Measurements from ENCODE around the gene ZNF343.
A peak's percentile ranks its signal among the peaks of the same experiment; 100 is the strongest.
"Not testable (repeated sequence)": the region's sequence is repeated elsewhere in the genome, so short reads cannot be mapped to it uniquely, and the experiment has no call there.

ZNF343 gene

DNA sequence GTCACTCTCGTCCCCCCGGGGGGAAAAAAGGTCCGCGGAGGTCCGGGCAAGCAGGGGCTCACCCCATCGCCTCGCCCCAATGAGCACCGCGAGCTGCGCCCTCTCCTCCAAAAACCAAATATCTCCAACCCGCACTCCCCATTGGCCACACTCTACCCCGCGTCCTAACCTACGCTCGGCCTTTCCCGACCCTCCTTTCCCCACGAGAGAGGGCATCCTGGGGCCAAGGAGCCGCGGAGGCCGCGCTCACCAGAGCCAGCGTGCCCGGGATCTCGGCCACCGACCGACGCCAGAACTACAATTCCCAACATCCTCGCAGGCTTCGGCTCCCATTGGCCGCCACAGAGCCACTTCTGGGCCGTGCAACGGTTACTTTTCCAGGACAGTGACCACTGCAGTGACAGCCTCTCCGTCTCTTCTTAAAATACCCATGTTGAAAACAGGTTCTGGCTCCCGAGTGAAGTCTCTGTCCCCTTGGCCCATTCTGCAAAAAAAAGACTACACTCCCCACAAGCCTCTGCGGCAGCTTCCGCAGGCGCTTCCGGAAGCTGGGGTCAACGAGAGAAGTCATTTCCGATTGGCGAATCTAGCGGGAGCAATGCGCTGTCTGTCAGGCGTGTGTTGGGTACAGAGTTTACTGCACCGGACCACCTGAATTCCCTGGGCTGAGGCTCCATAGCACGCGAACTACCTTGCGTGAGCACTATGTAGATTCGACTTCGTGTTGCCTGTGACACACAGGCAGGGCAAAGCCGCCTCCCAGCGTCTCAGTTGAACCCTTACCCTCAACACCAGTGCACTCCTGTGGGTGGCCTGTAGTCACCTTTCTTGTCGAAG, at the start of gene ZNF343:
TSS of gene ZNF343 (minus strand) at position 285 of the 837 bp plus-strand sequence. CDS start 15,020 bp downstream, outside the sequence.
- DNase-seq, result peak; percentile 81
- in situ Hi-C loops (cut with HindIII; ENCODE audit: low pct_ligation_motif_present, low pct_unique_long_range_greater_than_20kb, low sequenced_read_pairs), result no loop called here

DNA sequence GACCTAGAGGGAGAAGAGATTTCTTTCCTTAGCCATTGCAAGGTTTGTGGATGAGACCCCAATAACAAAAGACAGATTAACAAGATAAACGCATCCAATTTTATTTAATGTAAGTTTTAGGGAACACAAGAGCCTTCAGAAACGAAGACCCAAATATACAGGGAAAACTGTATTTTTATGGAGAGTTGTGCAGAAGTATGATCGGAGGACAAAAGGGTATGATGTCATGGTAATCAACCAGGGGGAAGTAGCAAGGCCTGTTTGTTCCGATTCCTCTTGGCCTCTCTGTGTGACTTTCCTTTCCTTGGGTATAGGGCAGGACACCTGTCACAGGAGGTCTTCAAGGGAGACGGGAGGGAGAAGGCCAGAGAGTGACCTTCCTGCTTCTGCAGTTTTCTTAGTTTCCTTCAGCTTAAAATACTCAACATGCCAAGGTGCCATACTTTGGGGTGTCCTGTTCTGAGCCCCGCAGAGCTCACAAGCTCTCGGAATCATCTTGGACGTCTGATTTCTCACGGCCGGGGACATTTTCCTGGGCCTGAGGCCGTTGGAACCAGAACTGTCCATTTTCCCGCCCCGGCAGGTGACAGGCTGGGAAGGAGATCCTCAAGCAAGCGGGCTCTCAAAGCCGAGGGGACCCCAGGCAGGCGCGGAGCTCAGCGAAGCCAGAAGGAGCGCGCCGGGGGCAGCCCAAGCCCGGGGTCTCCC, 49.3 kb upstream of the ZNF343 start:
- in situ Hi-C loops (cut with HindIII; ENCODE audit: low pct_ligation_motif_present, low pct_unique_long_range_greater_than_20kb, low sequenced_read_pairs), result no loop called here
- DNase-seq, result no peak

DNA sequence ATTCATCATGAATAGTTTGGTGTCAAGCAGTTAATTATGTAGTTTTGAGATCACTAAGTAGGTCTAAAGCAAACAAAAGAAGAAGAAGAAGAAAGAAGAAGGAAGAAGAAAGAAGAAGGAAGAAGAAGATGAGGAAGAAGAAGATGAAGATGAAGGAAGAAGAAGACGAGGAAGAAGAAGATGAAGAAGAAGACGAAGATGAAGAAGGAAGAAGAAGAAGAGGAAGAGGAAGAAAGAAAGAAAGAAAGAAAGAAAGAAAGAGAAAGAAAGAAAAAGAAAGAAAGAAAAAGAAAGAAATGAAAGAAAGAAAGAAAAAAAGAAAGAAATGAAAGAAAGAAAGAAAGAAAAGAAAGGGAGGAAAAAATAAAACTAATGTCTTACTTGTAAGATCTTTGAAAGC, 36.9 kb upstream of the ZNF343 start:
- no peak for DNase-seq
- in situ Hi-C loops (cut with HindIII; ENCODE audit: low pct_ligation_motif_present, low pct_unique_long_range_greater_than_20kb, low sequenced_read_pairs), result no loop called here

- no peak for DNase-seq
- in situ Hi-C loops (cut with HindIII; ENCODE audit: low pct_ligation_motif_present, low pct_unique_long_range_greater_than_20kb, low sequenced_read_pairs), result no loop called here
These were observed 35.5 kb upstream of the ZNF343 start for GRCh38 chr20:2544211-2544610.

GRCh38 chr20:2542361-2542760, 33.6 kb upstream of the ZNF343 start:
- in situ Hi-C loops (cut with HindIII; ENCODE audit: low pct_ligation_motif_present, low pct_unique_long_range_greater_than_20kb, low sequenced_read_pairs), result no loop called here
- DNase-seq, result no peak

DNA sequence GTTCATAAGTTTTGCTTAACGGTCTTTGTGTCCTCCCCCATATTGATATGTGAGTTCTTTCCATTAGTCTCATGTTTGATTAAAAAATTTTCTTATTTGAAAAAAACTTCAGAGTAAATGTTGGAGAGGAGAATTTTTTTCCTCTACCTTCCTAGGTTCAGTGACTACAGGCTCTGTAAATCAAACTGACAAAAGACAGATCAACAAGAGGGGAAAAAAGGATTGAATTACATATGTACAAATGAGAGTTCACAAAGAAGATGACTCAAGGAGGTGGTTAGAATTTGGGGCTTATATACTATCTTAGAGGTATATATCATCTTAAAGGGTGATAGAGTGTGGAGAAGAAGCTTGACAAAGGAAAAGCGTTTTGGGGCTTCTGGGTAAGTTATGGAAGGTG, 33.2 kb upstream of the ZNF343 start:
- no peak for DNase-seq
- in situ Hi-C loops (cut with HindIII; ENCODE audit: low pct_ligation_motif_present, low pct_unique_long_range_greater_than_20kb, low sequenced_read_pairs), result no loop called here

GRCh38 chr20:2538931-2539720, 30.4 kb upstream of the ZNF343 start:
- in situ Hi-C loops (cut with HindIII; ENCODE audit: low pct_ligation_motif_present, low pct_unique_long_range_greater_than_20kb, low sequenced_read_pairs), result no loop called here
- no peak for DNase-seq

- in situ Hi-C loops (cut with HindIII; ENCODE audit: low pct_ligation_motif_present, low pct_unique_long_range_greater_than_20kb, low sequenced_read_pairs), result no loop called here
- DNase-seq, result no peak
These were observed 29.6 kb upstream of the ZNF343 start for GRCh38 chr20:2538356-2538755.

- no peak for DNase-seq
- in situ Hi-C loops (cut with HindIII; ENCODE audit: low pct_ligation_motif_present, low pct_unique_long_range_greater_than_20kb, low sequenced_read_pairs), result no loop called here
These were observed 28.4 kb upstream of the ZNF343 start for GRCh38 chr20:2537101-2537500.

DNA sequence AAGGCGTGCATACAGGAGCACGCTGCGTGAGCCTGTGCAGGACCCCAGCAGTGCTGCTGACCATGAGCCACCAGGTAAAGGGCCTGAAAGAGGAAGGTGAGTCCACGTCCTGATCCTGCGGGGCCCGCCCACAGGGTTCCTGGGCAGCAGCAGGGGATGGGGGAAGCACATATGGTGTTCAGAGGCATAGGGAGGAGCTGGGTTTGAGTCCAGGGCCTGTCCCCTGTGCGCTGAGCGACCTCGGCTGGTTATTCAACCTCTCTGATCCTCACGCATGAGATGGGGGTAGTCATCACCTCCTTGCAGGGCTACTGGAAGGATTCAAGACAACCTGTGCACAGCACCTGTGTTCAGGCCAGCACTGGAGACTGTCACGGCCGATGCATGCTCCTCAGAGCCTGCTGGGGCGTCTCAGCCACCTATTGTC, 27.9 kb upstream of the ZNF343 start, which contains the start of gene TMC2:
TSS of gene TMC2 (plus strand) at position 14 of the 427 bp plus-strand sequence. CDS start at position 63, 49 bp downstream.
- in situ Hi-C loops (cut with HindIII; ENCODE audit: low pct_ligation_motif_present, low pct_unique_long_range_greater_than_20kb, low sequenced_read_pairs), result no loop called here
- no peak for DNase-seq

DNA sequence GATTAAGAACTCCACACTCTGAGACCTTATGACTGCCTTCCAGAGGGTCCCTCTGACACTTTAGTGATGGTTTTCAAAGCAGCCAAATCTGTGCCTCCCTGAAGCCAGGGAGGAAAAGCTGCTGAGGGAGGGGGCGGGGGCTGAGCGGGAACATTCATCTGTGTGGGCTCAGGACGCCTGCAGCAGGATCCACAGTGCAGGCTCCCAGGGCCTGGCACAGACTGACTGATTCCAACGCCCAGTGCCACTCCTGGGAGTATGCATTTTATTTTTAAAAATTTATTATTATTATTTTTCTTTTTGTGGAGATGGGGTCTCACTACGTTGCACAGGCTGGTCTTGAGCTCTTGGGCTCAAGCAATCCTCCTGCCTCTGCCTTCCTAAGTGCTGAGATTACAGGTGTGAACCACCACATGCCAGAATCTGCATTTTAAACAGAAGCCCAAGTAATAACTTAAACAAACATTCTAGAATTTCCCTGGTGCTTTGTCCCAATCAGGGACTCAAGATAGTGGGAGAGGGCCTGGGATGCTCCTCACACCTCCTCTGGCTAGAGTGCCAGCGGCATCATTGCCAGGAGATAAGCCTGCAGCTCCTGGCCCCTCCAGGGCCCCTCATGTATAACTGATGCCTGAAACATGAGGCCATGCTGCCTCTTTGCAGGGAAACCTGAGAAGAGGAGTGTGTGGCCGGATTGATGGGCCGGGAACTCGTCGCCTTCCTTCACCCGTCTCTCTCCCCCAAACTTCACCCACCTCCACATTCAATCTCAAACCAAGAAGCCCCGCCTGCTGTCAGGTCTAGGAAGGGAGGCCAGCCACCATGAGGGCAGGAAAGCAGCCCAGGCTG, 27.2 kb upstream of the ZNF343 start:
- in situ Hi-C loops (cut with HindIII; ENCODE audit: low pct_ligation_motif_present, low pct_unique_long_range_greater_than_20kb, low sequenced_read_pairs), result no loop called here

GRCh38 chr20:2533118-2533517, 24.4 kb upstream of the ZNF343 start:
- in situ Hi-C loops (cut with HindIII; ENCODE audit: low pct_ligation_motif_present, low pct_unique_long_range_greater_than_20kb, low sequenced_read_pairs), result no loop called here
- no peak for DNase-seq

More for the DNA sequence above, 27.2 kb upstream of the ZNF343 start:
- no peak for DNase-seq

- no peak for DNase-seq
- in situ Hi-C loops (cut with HindIII; ENCODE audit: low pct_ligation_motif_present, low pct_unique_long_range_greater_than_20kb, low sequenced_read_pairs), result no loop called here
These were observed 20.1 kb upstream of the ZNF343 start for GRCh38 chr20:2528671-2529271.

DNA sequence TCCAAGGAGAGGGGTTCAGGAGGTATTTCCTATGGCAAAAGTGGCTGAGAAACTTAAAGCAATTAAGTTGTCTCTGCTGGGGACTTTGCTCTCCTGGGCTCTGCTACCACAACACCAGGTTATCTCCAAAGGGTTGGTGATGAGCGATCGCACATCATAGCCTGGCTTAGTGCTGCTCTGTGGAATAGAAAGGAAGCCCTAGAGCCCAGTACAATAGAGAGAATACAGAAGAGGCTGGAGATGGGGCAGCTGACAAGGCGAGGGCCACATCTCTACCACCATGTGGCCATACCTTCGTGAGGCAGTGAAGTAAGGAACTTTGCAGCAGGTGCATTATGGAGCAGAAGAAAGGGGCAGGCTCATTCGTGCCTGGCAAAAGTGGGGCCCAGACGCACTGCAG, 19.0 kb upstream of the ZNF343 start:
- DNase-seq, result no peak
- in situ Hi-C loops (cut with HindIII; ENCODE audit: low pct_ligation_motif_present, low pct_unique_long_range_greater_than_20kb, low sequenced_read_pairs), result no loop called here

DNA sequence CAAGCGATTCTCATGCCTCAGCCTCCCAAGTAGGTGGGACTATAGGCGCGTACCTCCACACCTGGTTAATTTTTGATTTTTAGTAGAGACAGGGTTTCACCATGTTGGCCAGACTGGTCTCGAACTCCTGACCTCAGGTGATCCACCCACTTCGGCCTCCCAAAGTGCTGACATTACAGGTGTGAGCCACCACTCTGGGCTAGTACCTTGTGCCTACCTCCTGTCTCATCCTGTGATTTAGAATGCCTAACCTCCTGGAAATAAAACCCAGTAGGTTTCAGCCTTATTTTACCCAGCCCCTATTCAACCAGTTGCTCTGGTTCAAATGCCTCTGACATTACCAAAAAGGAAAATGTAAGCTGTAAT, 17.5 kb upstream of the ZNF343 start:
- in situ Hi-C loops (cut with HindIII; ENCODE audit: low pct_ligation_motif_present, low pct_unique_long_range_greater_than_20kb, low sequenced_read_pairs); DNase-seq: not testable (repeated sequence)

DNA sequence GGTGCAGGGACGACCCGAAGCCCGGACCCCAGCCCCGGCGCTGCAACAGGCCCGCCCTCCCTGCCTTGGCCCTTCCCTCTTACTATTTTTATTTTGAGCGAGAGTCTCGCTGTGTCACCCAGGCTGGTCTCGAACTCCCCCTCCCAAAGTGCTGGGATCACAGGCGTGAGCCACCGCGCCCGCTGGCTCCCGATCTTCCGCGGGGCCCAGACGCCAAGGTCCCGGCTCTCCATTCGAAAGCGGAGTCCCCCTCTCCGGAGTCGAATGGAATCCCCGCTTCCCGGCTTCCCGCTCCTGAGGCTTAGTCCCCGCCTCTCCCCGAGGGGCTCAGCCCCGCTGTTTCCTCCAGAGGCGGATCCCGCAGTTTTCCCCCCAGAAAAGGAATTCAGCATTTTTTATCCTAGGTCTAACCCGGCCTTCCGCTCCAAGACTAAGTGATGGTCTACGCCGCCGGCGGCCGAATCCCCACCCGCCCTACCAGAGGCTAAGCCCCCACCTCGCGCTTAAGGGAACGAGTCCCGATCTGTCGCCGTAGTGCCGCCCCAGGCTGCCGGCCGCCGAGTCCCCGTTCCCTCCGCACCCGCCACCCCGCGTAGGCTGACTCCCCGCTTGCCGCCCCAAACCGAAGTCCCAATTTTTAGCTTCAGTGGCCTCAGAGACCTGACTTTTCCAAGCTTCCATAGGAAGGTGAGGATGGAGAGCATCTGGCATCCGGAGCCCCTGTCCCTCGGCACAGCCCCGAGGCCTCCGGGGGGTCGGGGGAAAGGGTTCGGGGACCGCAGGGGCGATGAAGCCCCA, 16.2 kb upstream of the ZNF343 start:
- DNase-seq, result peak; percentile 50
- in situ Hi-C loops (cut with HindIII; ENCODE audit: low pct_ligation_motif_present, low pct_unique_long_range_greater_than_20kb, low sequenced_read_pairs), result no loop called here

Data from ACHN (cell line).